HepG2 (cell line): ENCODE data around the gene PLA2G4A. TPM values are rescaled to one million over a fixed set of nuclear protein-coding genes. Genes with fewer than 3 reads are reported as not detected.

ENCODE experiments used
- ATAC-seq: fragments of 200-7000 bp; cut with Tn5 transposase; 3 replicates; pipeline ENCODE4 v1.9.1; 2020; ENCODE audit warnings: mild to moderate bottlenecking, moderate library complexity
- BruUV-seq: library from RNA; stranded (reverse); fragments of 400-500 nt; replicated peaks from 2 replicates; lab custom pipeline; 2021; lab: Mats Ljungman, UMichigan
- CTCF ChIA-PET: fragments of 300-600 bp; formaldehyde crosslinking; extraction: SDS; loops from one replicate; lab custom pipeline; 2021; ENCODE audit warnings: low total read pairs, inconsistent platforms, low intra/inter-chr PET ratio; lab: Yijun Ruan, JAX
- POLR2A ChIA-PET: fragments of 350-600 bp; sonication (Branson Sonifier 250); formaldehyde crosslinking; loops from one replicate; lab custom pipeline; 2020; ENCODE audit warnings: antibody characterized with exemption, inconsistent platforms; lab: Yijun Ruan, JAX
- DNase-seq: peaks from one replicate; pipeline ENCODE4 v3.0.0-alpha.2; 2015; ENCODE audit warnings: low spot score
- FAIRE-seq: peaks from 3 replicates; lab custom pipeline; 2011; peaks lifted over from hg19 to GRCh38; lab: Jason Lieb, UNC
- H2AFZ ChIP-seq: one replicate; pipeline ENCODE4 v1.6.1; 2011; ENCODE audit warnings: low read length, inconsistent platforms
- H3K27ac ChIP-seq: fragments of 300-600 bp; 3 replicates; pipeline ENCODE4 v1.8.0; 2011; ENCODE audit warnings: mixed run types, mild to moderate bottlenecking, mixed read lengths, low read length, inconsistent platforms; ENCODE audit not compliant: insufficient read depth; ENCODE audit errors: extremely low read length
- H3K27me3 ChIP-seq, 2 experiments: fragments of 200-600 bp in 1 of 2; 2 replicates in 1 of 2; 3 replicates in 1 of 2; pipeline versions ENCODE4 v1.6.0 to v1.8.0; 2011; ENCODE audit warnings: low read length in 2 of 2, mild to moderate bottlenecking in 2 of 2, moderate library complexity in 2 of 2, inconsistent platforms in 1 of 2; ENCODE audit not compliant: insufficient read depth in 2 of 2, control insufficient read depth in 1 of 2
- H3K36me3 ChIP-seq, 2 experiments: fragments of 200-600 bp in 1 of 2; replicated peaks in 1 of 2; 2 replicates in 1 of 2; 3 replicates in 1 of 2; pipeline versions ENCODE4 v1.5.1 to v1.8.0; 2011; ENCODE audit warnings: low read length in 2 of 2, inconsistent platforms in 1 of 2; ENCODE audit not compliant: insufficient read depth in 2 of 2, control insufficient read depth in 1 of 2
- H3K4me1 ChIP-seq: 2 replicates; pipeline ENCODE4 v1.5.1; 2012; ENCODE audit warnings: low read length, inconsistent platforms; ENCODE audit not compliant: insufficient read depth
- H3K4me2 ChIP-seq: 2 replicates; pipeline ENCODE4 v1.6.0; 2011; ENCODE audit warnings: low read depth, low read length, inconsistent platforms
- H3K4me3 ChIP-seq, 3 experiments: fragments of 200-600 bp in 1 of 3; sonication (generic), shearing (Covaris generic) in 1 of 3; replicated peaks in 1 of 3; 2 replicates each; pipeline ENCODE4 v1.5.1; 2011 to 2016; ENCODE audit warnings: low read length in 3 of 3, inconsistent platforms in 2 of 3, low read depth in 2 of 3, mild to moderate bottlenecking in 2 of 3, control low read depth in 1 of 3, mixed read lengths in 1 of 3; ENCODE audit not compliant: insufficient read depth in 1 of 3
- H3K79me2 ChIP-seq: one replicate; pipeline ENCODE4 v1.6.1; 2011; ENCODE audit warnings: low read length, inconsistent platforms; ENCODE audit not compliant: insufficient read depth
- H3K9ac ChIP-seq: 2 replicates; pipeline ENCODE4 v1.6.0; 2011; ENCODE audit warnings: mild to moderate bottlenecking, low read depth, low read length, inconsistent platforms; ENCODE audit not compliant: insufficient read depth
- H3K9me3 ChIP-seq: 2 replicates; pipeline ENCODE4 v1.5.1; 2012; ENCODE audit warnings: mild to moderate bottlenecking, low read length
- H4K20me1 ChIP-seq: 2 replicates; pipeline ENCODE4 v1.6.0; 2011; ENCODE audit warnings: inconsistent platforms, mild to moderate bottlenecking, low read length, moderate library complexity; ENCODE audit not compliant: insufficient read depth
- ATF7 ChIP-seq, 2 experiments: fragments of 450-650 bp in 1 of 2; sonication (generic) in 1 of 2; formaldehyde crosslinking in 1 of 2; IDR thresholded peaks; 2 replicates each; pipeline versions ENCODE4 v1.4.0 to v1.6.1; 2016 to 2020; ENCODE audit warnings: antibody characterized with exemption in 1 of 2, mild to moderate bottlenecking in 1 of 2, missing genetic modification reagents in 1 of 2
- CEBPB ChIP-seq: IDR thresholded peaks from 2 replicates; pipeline ENCODE4 v1.6.1; 2011; ENCODE audit warnings: low read depth, low read length, improper control_type of control experiment, borderline replicate concordance
- NFE2L1 ChIP-seq: sonication (generic); formaldehyde crosslinking; IDR thresholded peaks from 2 replicates; pipeline ENCODE4 v1.4.0; 2020; ENCODE audit warnings: missing genetic modification reagents, mild to moderate bottlenecking, borderline replicate concordance
- PITX1 ChIP-seq: sonication (generic); formaldehyde crosslinking; IDR thresholded peaks from 2 replicates; pipeline ENCODE4 v1.5.1; 2020; ENCODE audit warnings: mild to moderate bottlenecking, missing genetic modification reagents
- SMAD1 ChIP-seq: sonication (generic); formaldehyde crosslinking; IDR thresholded peaks from 2 replicates; pipeline ENCODE4 v1.4.0; 2020; ENCODE audit warnings: missing genetic modification reagents, low read depth, mild to moderate bottlenecking, borderline replicate concordance
- STAG1 ChIP-seq: sonication (generic); formaldehyde crosslinking; IDR thresholded peaks from 2 replicates; pipeline ENCODE4 v1.4.0; 2020; ENCODE audit warnings: missing genetic modification reagents
- TMF1 ChIP-seq: sonication (generic); formaldehyde crosslinking; IDR thresholded peaks from 2 replicates; pipeline ENCODE4 v1.8.1; 2022; ENCODE audit warnings: low read depth, missing genetic modification reagents
- ZNF660 ChIP-seq: sonication (generic); formaldehyde crosslinking; IDR thresholded peaks from 2 replicates; pipeline ENCODE4 v1.5.1; 2020; ENCODE audit warnings: mild to moderate bottlenecking, low read depth, missing genetic modification reagents, borderline replicate concordance
- WGBS: methylation state at CpG from one replicate; pipeline ENCODE4 v1.1.6; 2017; ENCODE audit warnings: low lambda C conversion rate; 5-methylcytosine and 5-hydroxymethylcytosine counted together
- in situ Hi-C: cut with HindIII; loops from 2 replicates; pipeline ENCODE4 v1.10.0; 2017; ENCODE audit warnings: low pct_unique_long_range_greater_than_20kb; ENCODE audit not compliant: extremely low pct_ligation_motif_present
- intact Hi-C: fragments of 100-400 bp; cut with micrococcal nuclease; formaldehyde crosslinking; loops from one replicate; pipeline ENCODE4 v1.10.0; 2022; ENCODE audit not compliant: unreplicated experiment
- polyA plus RNA-seq, 8 experiments: library from polyadenylated mRNA; depleted of rRNA in 3 of 8; stranded (reverse) in 7 of 8; unstranded in 1 of 8; fragments of >200 nt; fragmentation: Illumina TruSeq in 4 of 8; extraction: Trizol in 4 of 8; gene quantifications; 2 replicates each; pipeline versions ENCODE4 v1.2.1 to v1.2.3, GENCODE V29; 2011 to 2016; ENCODE audit warnings: low read depth in 4 of 8, missing spikeins in 1 of 8, mixed read lengths in 1 of 8; ENCODE audit not compliant: insufficient read depth in 1 of 8
- total RNA-seq, 5 experiments: library from RNA; depleted of rRNA; stranded (reverse); fragments of >200 nt; fragmentation: Illumina TruSeq; extraction: Trizol; gene quantifications; 2 replicates each; pipeline ENCODE4 v1.2.3, GENCODE V29; 2016; ENCODE audit warnings: low read depth in 1 of 5
- TF ChIP-seq, protein P1 (sequence below): sonication (generic); formaldehyde crosslinking; IDR thresholded peaks from 2 replicates; pipeline ENCODE4 v1.5.0; 2020; ENCODE audit warnings: mild to moderate bottlenecking, missing genetic modification reagents, moderate library complexity
- TF ChIP-seq, protein P2 (sequence below): sonication (generic); formaldehyde crosslinking; IDR thresholded peaks from 2 replicates; pipeline ENCODE4 v1.5.0; 2020; ENCODE audit warnings: missing genetic modification reagents, mild to moderate bottlenecking, borderline replicate concordance

Gene PLA2G4A
- total and polyA plus RNA-seq, 2 of the 13 experiments (the other 11 are each of a cell fraction or from before 2014, with no cell fraction given), result not detected

- Histone ChIP-seq H3K9me3 (no peaks in the 10 kb centered on the region), H3K27ac (no peak overlapping the region), H3K4me2 (no peak overlapping the region)
- WGBS, result 0% methylated on average over 3 of the region's 3 CpGs
- CTCF ChIA-PET, result no interaction called here
- BruUV-seq, result no TSS peak
- TF ChIP-seq STAG1 (peak; percentile 40), ATF7 (IDR thresholded peaks at IDR 0.05) (no peak), ATF7 (CRISPR knock-in tag; IDR thresholded peaks at IDR 0.05) (no peak), NFE2L1 (CRISPR knock-in tag) (no peak), SMAD1 (CRISPR knock-in tag) (no peak), PITX1 (CRISPR knock-in tag) (no peak)
- TF ChIP-seq, protein P1, sequence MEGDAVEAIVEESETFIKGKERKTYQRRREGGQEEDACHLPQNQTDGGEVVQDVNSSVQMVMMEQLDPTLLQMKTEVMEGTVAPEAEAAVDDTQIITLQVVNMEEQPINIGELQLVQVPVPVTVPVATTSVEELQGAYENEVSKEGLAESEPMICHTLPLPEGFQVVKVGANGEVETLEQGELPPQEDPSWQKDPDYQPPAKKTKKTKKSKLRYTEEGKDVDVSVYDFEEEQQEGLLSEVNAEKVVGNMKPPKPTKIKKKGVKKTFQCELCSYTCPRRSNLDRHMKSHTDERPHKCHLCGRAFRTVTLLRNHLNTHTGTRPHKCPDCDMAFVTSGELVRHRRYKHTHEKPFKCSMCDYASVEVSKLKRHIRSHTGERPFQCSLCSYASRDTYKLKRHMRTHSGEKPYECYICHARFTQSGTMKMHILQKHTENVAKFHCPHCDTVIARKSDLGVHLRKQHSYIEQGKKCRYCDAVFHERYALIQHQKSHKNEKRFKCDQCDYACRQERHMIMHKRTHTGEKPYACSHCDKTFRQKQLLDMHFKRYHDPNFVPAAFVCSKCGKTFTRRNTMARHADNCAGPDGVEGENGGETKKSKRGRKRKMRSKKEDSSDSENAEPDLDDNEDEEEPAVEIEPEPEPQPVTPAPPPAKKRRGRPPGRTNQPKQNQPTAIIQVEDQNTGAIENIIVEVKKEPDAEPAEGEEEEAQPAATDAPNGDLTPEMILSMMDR (CRISPR knock-in tag), result peak; percentile 39
- TF ChIP-seq, all 625 proteins: peak for 2
- H2AFZ ChIP-seq, result no peak overlapping the region
- no peak overlapping the region for H3K9ac ChIP-seq
- POLR2A ChIA-PET, result no interaction called here
- no peaks in the 10 kb centered on the region for H3K4me1 ChIP-seq
- peak; percentile 5 for DNase-seq
- peak; percentile 63 for ATAC-seq
- no peaks in the 10 kb centered on the region for H3K36me3 ChIP-seq
- no peak overlapping the region for H3K4me3 ChIP-seq
- H3K27me3 ChIP-seq, result no peaks in the 10 kb centered on the region
- in situ Hi-C loops (no loop called here), intact Hi-C loops (loop anchor here (1.0 kb wide), 2 partner anchors 201 to 324 kb away; no protein-coding TSS in a partner anchor)
- no peaks in the 10 kb centered on the region for H4K20me1 ChIP-seq
- no peaks in the 10 kb centered on the region for H3K79me2 ChIP-seq
- FAIRE-seq, result no peak
Observed at GRCh38 chr1:186806477-186806876, 22.3 kb upstream of the PLA2G4A start.

DNA sequence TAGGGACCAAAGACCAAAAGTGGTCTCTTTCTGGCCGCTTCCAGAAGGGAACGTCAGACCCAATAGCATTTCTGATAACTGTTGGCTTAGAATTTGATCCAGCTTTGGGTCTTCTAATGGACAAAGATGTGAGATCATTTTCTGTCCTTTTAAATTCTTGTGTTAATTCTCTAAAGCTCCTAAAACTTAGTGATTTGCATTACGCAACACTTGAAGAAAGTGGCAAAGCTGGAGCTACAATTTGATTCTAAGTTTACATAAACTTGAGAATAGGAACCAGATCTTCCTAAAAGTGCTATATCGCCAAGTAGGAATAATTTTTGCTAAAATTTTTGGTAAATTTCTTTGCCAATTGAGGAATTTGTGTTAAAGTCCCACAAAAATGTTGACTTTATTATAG is 21.6 kb upstream of the PLA2G4A start:
- FAIRE-seq, result no peak
- intact Hi-C loops, result no loop called here

More for the DNA sequence above, 21.6 kb upstream of the PLA2G4A start:
- in situ Hi-C loops, result no loop called here
- no peak for ATAC-seq
- Histone ChIP-seq H3K36me3 (no peaks in the 10 kb centered on the region), H3K79me2 (no peaks in the 10 kb centered on the region), H3K27me3 (no peaks in the 10 kb centered on the region), H4K20me1 (no peaks in the 10 kb centered on the region), H3K9me3 (no peaks in the 10 kb centered on the region), H3K4me2 (no peak overlapping the region), H3K9ac (no peak overlapping the region), H3K27ac (no peak overlapping the region), H3K4me1 (no peaks in the 10 kb centered on the region), H3K4me3 (no peak overlapping the region), H2AFZ (no peak overlapping the region)
- BruUV-seq, result no TSS peak
- peak; percentile 68 for TF ChIP-seq CEBPB
- TF ChIP-seq TMF1 (CRISPR knock-in tag), result no peak
- TF ChIP-seq, protein P2, sequence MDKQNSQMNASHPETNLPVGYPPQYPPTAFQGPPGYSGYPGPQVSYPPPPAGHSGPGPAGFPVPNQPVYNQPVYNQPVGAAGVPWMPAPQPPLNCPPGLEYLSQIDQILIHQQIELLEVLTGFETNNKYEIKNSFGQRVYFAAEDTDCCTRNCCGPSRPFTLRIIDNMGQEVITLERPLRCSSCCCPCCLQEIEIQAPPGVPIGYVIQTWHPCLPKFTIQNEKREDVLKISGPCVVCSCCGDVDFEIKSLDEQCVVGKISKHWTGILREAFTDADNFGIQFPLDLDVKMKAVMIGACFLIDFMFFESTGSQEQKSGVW, result no peak
- no peak for TF ChIP-seq ZNF660 (CRISPR knock-in tag)
- ChIA-PET CTCF (no interaction called here), POLR2A (no interaction called here)
- DNase-seq, result no peak
- WGBS, result 9% methylated on average over 4 of the region's 4 CpGs
